DND-41 (cell line): Measurements from ENCODE around the gene TEKT5.

Source experiments
- ATAC-seq: fragments of 200-7000 bp; cut with Tn5 transposase; 3 replicates; pipeline ENCODE4 v1.9.1; 2021; ENCODE audit warnings: low read depth; ENCODE audit not compliant: insufficient read depth
- DNase-seq: peaks from one replicate; pipeline ENCODE4 v3.0.0-alpha.2; 2020
- H2AFZ ChIP-seq: 2 replicates; pipeline ENCODE4 v1.6.0; 2012; ENCODE audit warnings: low read depth, low read length
- H3K27ac ChIP-seq: 2 replicates; pipeline ENCODE4 v1.5.1; 2012; ENCODE audit warnings: low read length, inconsistent platforms
- H3K27me3 ChIP-seq: fragments of 200-600 bp; sonication (generic); 2 replicates; pipeline ENCODE4 v1.6.0; 2012; ENCODE audit warnings: low read length, mild to moderate bottlenecking, inconsistent platforms; ENCODE audit not compliant: insufficient read depth, poor library complexity
- H3K36me3 ChIP-seq: 2 replicates; pipeline ENCODE4 v1.5.1; 2012; ENCODE audit warnings: low read length, inconsistent platforms; ENCODE audit not compliant: insufficient read depth
- H3K4me1 ChIP-seq: 2 replicates; pipeline ENCODE4 v1.5.1; 2012; ENCODE audit warnings: mild to moderate bottlenecking, low read length; ENCODE audit not compliant: insufficient read depth
- H3K4me2 ChIP-seq: 2 replicates; pipeline ENCODE4 v1.6.0; 2012; ENCODE audit warnings: mild to moderate bottlenecking, moderate library complexity, low read length, inconsistent platforms; ENCODE audit not compliant: insufficient read depth
- H3K4me3 ChIP-seq, 2 experiments: fragments of 200-600 bp in 1 of 2; shearing (Covaris generic) in 1 of 2; 2 replicates each; pipeline ENCODE4 v1.5.1; 2012 to 2016; ENCODE audit warnings: inconsistent platforms in 2 of 2, low read length in 2 of 2, mild to moderate bottlenecking in 2 of 2, low read depth in 1 of 2, moderate library complexity in 1 of 2
- H3K79me2 ChIP-seq: 2 replicates; pipeline ENCODE4 v1.6.0; 2012; ENCODE audit warnings: low read length, inconsistent platforms; ENCODE audit not compliant: insufficient read depth
- H3K9ac ChIP-seq: 2 replicates; pipeline ENCODE4 v1.6.0; 2012; ENCODE audit warnings: low read depth, mild to moderate bottlenecking, inconsistent platforms, low read length, moderate library complexity
- H3K9me3 ChIP-seq: 2 replicates; pipeline ENCODE4 v1.5.1; 2012; ENCODE audit warnings: low read length, moderate library complexity, mild to moderate bottlenecking, inconsistent platforms; ENCODE audit not compliant: insufficient read depth, severe bottlenecking
- H4K20me1 ChIP-seq: 2 replicates; pipeline ENCODE4 v1.6.0; 2012; ENCODE audit warnings: low read length; ENCODE audit not compliant: insufficient read depth
- EZH2 ChIP-seq: IDR thresholded peaks from 3 replicates; pipeline ENCODE4 v1.6.1; 2012; ENCODE audit warnings: borderline replicate concordance, low read depth, mild to moderate bottlenecking, moderate library complexity, low read length, inconsistent platforms; ENCODE audit not compliant: severe bottlenecking
- TF ChIP-seq, protein P1 (sequence below): IDR thresholded peaks from 2 replicates; pipeline ENCODE4 v1.5.1; 2012; ENCODE audit warnings: borderline replicate concordance, low read length, moderate library complexity, mild to moderate bottlenecking; ENCODE audit not compliant: poor library complexity, severe bottlenecking; ENCODE audit errors: extremely low read depth

Gene TEKT5

DNA sequence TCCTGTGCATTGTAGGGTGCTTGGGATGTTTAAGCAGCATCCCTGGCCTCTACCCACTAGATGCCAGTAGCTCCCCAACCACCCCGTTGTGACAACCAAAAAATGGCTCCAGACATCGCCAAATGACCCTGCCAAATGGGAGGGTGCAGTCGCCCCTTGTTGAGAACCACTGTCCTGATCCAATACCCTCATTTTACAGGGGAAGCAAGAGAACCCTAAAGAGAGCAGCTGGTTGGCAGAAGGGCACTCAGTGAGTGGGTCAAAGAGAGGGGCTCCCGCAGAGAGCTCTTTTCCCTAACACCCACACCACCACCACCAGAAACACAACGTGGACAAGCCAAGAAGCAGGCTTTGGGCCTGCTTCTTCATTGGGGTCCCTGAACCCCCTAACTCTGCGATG lies 18.4 kb downstream of the TEKT5 start:
- ATAC-seq = no peak
- DNase-seq = no peak

DNA sequence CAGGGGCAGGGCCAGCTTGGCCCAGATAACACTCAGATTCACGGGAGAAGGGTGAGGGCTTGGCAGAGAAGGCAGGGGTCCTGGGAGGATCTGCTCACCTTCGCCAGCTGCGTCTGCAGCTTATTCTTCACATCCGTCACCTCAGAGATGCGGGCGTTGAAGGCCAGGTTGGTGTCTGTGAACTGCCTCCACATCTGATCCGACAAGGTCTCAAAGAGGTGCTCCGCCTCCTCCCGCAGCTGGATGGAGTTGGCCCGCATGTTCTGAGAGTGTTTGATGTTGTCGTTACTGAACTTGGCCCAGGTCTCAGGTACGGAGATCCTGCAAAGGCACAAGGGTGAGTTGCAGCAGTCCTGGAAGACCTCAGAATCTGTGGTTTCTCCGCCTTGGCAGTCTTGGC lies 18.9 kb downstream of the TEKT5 start:
- no peak overlapping the region for H3K27ac ChIP-seq
- H3K4me2 ChIP-seq = no peak overlapping the region

More for the DNA sequence above, 18.4 kb downstream of the TEKT5 start:
- H3K4me3 ChIP-seq = no peak overlapping the region
- no peak overlapping the region for H2AFZ ChIP-seq
- no peak for TF ChIP-seq EZH2
- TF ChIP-seq, protein P1, sequence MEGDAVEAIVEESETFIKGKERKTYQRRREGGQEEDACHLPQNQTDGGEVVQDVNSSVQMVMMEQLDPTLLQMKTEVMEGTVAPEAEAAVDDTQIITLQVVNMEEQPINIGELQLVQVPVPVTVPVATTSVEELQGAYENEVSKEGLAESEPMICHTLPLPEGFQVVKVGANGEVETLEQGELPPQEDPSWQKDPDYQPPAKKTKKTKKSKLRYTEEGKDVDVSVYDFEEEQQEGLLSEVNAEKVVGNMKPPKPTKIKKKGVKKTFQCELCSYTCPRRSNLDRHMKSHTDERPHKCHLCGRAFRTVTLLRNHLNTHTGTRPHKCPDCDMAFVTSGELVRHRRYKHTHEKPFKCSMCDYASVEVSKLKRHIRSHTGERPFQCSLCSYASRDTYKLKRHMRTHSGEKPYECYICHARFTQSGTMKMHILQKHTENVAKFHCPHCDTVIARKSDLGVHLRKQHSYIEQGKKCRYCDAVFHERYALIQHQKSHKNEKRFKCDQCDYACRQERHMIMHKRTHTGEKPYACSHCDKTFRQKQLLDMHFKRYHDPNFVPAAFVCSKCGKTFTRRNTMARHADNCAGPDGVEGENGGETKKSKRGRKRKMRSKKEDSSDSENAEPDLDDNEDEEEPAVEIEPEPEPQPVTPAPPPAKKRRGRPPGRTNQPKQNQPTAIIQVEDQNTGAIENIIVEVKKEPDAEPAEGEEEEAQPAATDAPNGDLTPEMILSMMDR = no peak
- H3K4me1 ChIP-seq = no peaks in the 10 kb centered on the region
- no peaks in the 10 kb centered on the region for H3K36me3 ChIP-seq
- no peaks in the 10 kb centered on the region for H4K20me1 ChIP-seq
- no peak overlapping the region for H3K9ac ChIP-seq
- H3K27me3 ChIP-seq = peaks cover 11% of the 10 kb centered on the region
- H3K27ac ChIP-seq = no peak overlapping the region
- no peaks in the 10 kb centered on the region for H3K9me3 ChIP-seq
- H3K79me2 ChIP-seq = no peaks in the 10 kb centered on the region
- no peak overlapping the region for H3K4me2 ChIP-seq

DNA sequence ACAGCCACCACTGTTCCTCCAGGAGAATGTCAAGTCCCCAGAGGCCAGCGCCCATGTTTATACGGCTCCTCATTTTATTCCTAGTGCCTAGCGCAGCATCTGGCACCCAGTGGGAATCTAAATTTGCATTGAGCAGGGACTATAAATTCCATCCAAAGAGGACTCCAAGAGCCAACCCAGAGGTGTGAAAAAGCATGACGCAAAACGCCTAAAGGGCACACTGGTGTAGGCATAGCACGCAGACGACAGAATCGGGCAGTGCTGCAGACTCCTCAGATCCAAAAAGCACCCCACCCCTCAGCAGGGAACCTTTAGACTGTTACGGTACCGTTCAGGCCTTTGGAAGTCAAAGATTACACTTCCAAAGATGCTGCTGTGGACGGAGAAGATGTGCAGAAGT lies 19.5 kb downstream of the TEKT5 start:
- TF ChIP-seq, protein P1 = no peak
- TF ChIP-seq EZH2 = no peak
- no peaks in the 10 kb centered on the region for H3K4me1 ChIP-seq
- no peak overlapping the region for H3K27ac ChIP-seq

More for the DNA sequence above, 18.9 kb downstream of the TEKT5 start:
- no peak overlapping the region for H3K9ac ChIP-seq
- H3K79me2 ChIP-seq = no peaks in the 10 kb centered on the region
- H3K36me3 ChIP-seq = no peaks in the 10 kb centered on the region
- no peak overlapping the region for H3K4me3 ChIP-seq
- peaks cover 11% of the 10 kb centered on the region for H3K27me3 ChIP-seq
- H3K4me1 ChIP-seq = no peaks in the 10 kb centered on the region
- no peaks in the 10 kb centered on the region for H3K9me3 ChIP-seq
- DNase-seq = no peak
- no peak for ATAC-seq
- H4K20me1 ChIP-seq = no peaks in the 10 kb centered on the region
- H2AFZ ChIP-seq = no peak overlapping the region
- no peak for TF ChIP-seq EZH2
- TF ChIP-seq, protein P1 = no peak

DNA sequence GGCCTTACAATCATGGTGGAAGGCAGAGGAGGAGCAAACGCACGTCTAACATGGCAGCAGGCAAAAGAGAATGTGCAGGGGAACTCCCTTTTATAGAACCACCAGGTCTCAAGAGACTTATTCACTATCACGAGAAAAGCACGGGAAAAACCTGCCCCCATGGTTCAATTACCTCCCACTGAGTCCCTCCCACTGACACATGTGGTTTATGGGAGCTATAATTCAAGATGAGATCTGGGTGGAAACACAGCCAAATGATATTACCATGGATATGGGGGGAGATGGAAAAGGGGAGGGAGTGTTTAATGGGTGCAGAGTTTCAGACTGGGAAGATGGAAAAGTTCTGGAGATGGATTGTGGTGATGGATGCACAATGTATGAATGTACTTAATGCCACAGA lies 23.0 kb downstream of the TEKT5 start:
- no peak for DNase-seq
- Histone ChIP-seq H3K36me3 (no peaks in the 10 kb centered on the region), H3K4me1 (no peaks in the 10 kb centered on the region), H4K20me1 (no peaks in the 10 kb centered on the region), H3K9ac (no peak overlapping the region), H3K27me3 (no peaks in the 10 kb centered on the region), H3K4me2 (no peak overlapping the region), H2AFZ (no peak overlapping the region), H3K27ac (no peak overlapping the region), H3K79me2 (no peaks in the 10 kb centered on the region), H3K9me3 (no peaks in the 10 kb centered on the region), H3K4me3 (no peak overlapping the region)
- TF ChIP-seq, protein P1 = no peak
- no peak for TF ChIP-seq EZH2
- ATAC-seq = no peak

More for the DNA sequence above, 19.5 kb downstream of the TEKT5 start:
- no peak for DNase-seq
- no peak for ATAC-seq
- no peak overlapping the region for H3K4me3 ChIP-seq
- H3K9me3 ChIP-seq = no peaks in the 10 kb centered on the region
- no peak overlapping the region for H3K4me2 ChIP-seq
- H2AFZ ChIP-seq = no peak overlapping the region
- no peak overlapping the region for H3K9ac ChIP-seq
- no peaks in the 10 kb centered on the region for H3K36me3 ChIP-seq
- H4K20me1 ChIP-seq = no peaks in the 10 kb centered on the region
- peaks cover 11% of the 10 kb centered on the region for H3K27me3 ChIP-seq
- H3K79me2 ChIP-seq = no peaks in the 10 kb centered on the region
